Glutamatergic neuron (in vitro differentiated cells): ENCODE measurements around the gene STAC2. TPM values are rescaled to one million over a fixed set of nuclear protein-coding genes. Genes with fewer than 3 reads are reported as not detected.

Experiments
- DNase-seq: peaks from one replicate; pipeline ENCODE4 v3.0.0; 2022
- H3K27ac Mint-ChIP-seq: one replicate; pipeline ENCODE4 v1.8.0; 2020; ENCODE audit warnings: mild to moderate bottlenecking, mixed read lengths, inconsistent platforms; ENCODE audit not compliant: unreplicated experiment
- H3K27me3 Mint-ChIP-seq: one replicate; pipeline ENCODE4 v1.8.0; 2020; ENCODE audit warnings: mild to moderate bottlenecking, moderate library complexity, mixed read lengths, inconsistent platforms; ENCODE audit not compliant: unreplicated experiment
- H3K36me3 Mint-ChIP-seq: one replicate; pipeline ENCODE4 v1.8.0; 2020; ENCODE audit warnings: mild to moderate bottlenecking, mixed read lengths, inconsistent platforms; ENCODE audit not compliant: unreplicated experiment
- H3K4me1 Mint-ChIP-seq: one replicate; pipeline ENCODE4 v1.8.0; 2020; ENCODE audit warnings: mild to moderate bottlenecking, low read depth, mixed read lengths, inconsistent platforms; ENCODE audit not compliant: unreplicated experiment
- H3K4me3 Mint-ChIP-seq: one replicate; pipeline ENCODE4 v1.8.0; 2020; ENCODE audit warnings: mild to moderate bottlenecking, mixed read lengths, inconsistent platforms; ENCODE audit not compliant: unreplicated experiment
- H3K9me3 Mint-ChIP-seq: one replicate; pipeline ENCODE4 v1.8.0; 2020; ENCODE audit warnings: mild to moderate bottlenecking, moderate library complexity, mixed read lengths, inconsistent platforms; ENCODE audit not compliant: unreplicated experiment
- total RNA-seq: library from RNA; stranded (reverse); fragmentation: NEBNext Ultra II Directional; extraction: Animal tissue kit (Norgen Biotek cat#: 25700); gene quantifications from one replicate; pipeline ENCODE4 v1.2.1, GENCODE V29; 2021; ENCODE audit not compliant: unreplicated experiment
- TF ChIP-seq, protein P1 (sequence below): fragments of 200-600 bp; sonication (generic); IDR thresholded peaks from one replicate; pipeline ENCODE4 v1.5.0; 2021; ENCODE audit not compliant: partially characterized antibody, unreplicated experiment

The STAC2 gene
- total RNA-seq, 1 donor from 2014 or later: 1.8 TPM

DNA sequence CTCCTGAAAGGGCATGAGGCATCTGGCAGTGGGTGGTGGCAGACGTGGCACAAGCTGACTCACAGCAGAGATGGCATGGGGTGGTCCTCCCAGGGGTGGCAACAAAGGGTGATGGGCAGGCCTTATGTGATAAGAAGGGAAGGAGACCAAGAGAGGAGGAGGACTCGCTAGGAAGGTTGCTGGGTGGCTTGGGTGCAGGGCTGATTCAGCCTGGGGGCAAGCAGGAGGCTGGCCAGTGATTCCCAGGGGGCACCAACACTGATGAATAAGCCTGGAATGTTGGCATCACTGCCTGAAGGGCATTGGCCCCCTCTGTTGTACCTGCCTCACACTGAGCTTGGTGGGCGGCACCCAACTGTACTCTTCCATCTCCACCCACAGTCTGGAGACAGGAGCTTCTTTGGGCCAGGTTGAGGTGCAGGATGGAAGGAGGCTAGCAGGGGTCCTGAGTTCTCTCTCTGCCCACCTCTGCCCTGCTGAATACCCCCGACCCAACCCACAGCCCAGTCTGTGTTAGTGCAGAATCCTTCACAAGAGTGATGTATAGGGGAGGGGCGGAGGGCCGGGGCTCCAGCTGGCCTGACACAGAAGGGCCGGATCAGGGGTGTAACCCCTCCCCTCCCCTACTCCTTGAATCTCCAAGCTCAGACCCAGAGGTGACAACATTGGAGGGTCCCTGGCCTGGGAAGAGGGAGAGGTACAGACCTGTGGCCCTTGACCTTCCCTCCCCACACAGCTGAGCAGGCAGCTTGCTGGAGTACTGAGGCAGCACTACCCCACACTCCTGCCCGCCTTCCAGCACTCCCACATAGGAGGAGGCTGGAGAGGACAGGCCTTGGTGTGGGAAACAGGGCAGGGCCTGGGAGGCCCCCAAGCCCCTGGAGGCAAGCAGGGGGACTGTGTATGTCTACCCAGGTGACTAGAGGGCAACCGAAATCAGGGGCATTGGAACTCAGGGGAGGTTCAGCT, 2.6 kb downstream of the STAC2 start:
- Mint-ChIP-seq H3K4me3 (peak overlapping the region; percentile 75), H3K4me1 (peaks cover 3% of the 10 kb centered on the region), H3K27ac (no peak overlapping the region), H3K36me3 (no peaks in the 10 kb centered on the region), H3K27me3 (peaks cover 12% of the 10 kb centered on the region), H3K9me3 (peaks cover 6% of the 10 kb centered on the region)
- no peak for DNase-seq
- TF ChIP-seq, protein P1, sequence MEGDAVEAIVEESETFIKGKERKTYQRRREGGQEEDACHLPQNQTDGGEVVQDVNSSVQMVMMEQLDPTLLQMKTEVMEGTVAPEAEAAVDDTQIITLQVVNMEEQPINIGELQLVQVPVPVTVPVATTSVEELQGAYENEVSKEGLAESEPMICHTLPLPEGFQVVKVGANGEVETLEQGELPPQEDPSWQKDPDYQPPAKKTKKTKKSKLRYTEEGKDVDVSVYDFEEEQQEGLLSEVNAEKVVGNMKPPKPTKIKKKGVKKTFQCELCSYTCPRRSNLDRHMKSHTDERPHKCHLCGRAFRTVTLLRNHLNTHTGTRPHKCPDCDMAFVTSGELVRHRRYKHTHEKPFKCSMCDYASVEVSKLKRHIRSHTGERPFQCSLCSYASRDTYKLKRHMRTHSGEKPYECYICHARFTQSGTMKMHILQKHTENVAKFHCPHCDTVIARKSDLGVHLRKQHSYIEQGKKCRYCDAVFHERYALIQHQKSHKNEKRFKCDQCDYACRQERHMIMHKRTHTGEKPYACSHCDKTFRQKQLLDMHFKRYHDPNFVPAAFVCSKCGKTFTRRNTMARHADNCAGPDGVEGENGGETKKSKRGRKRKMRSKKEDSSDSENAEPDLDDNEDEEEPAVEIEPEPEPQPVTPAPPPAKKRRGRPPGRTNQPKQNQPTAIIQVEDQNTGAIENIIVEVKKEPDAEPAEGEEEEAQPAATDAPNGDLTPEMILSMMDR: no peak

DNA sequence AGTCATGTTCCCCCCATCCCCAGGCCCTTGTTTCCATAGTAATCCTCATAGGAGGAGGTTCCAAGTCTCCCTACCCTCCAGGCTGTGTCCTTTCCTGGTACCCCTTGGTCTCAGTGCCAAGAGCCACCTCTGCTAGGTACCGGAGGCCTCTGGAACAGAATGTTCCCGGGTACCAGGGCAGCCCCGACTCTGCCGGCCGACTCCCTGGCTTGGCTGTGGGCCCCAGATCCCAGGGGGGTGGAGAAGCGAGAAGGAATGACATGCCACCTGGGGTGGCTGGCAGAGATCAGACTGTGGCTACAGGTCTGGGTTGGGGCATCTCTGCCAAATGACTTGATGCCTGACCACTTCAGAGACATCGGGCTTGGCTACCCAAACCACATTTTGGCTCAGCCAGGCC, 3.6 kb downstream of the STAC2 start:
- no peak for DNase-seq
- peaks cover 12% of the 10 kb centered on the region for H3K27me3 Mint-ChIP-seq
- peaks cover 5% of the 10 kb centered on the region for H3K9me3 Mint-ChIP-seq
- no peaks in the 10 kb centered on the region for H3K36me3 Mint-ChIP-seq
- H3K27ac Mint-ChIP-seq: no peak overlapping the region
- TF ChIP-seq, protein P1: no peak
- no peak overlapping the region for H3K4me3 Mint-ChIP-seq
- H3K4me1 Mint-ChIP-seq: peaks cover 3% of the 10 kb centered on the region

DNA sequence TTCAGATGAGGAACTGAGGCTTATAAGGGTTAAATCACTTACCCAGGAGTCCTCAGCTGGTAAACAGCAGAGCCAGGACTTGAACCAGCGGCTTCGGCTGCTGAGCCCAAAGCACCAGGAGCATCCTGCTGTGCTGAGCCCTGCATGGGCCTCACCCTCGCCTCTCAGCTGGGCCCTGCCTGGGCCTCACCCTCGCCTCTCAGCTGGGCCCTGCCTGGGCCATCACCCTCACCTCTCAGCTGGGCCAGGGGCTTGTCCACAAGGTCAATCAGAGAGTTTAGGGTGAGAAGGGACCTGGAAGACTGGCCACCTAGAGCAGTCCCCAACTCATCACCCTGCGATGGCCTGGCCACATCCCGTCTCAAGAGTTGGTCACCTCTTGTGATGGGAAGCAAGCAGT, 4.2 kb downstream of the STAC2 start:
- peaks cover 5% of the 10 kb centered on the region for H3K9me3 Mint-ChIP-seq
- H3K4me3 Mint-ChIP-seq: no peak overlapping the region
- DNase-seq: no peak
- H3K27me3 Mint-ChIP-seq: peaks cover 15% of the 10 kb centered on the region
- TF ChIP-seq, protein P1: no peak
- peaks cover 3% of the 10 kb centered on the region for H3K4me1 Mint-ChIP-seq
- H3K27ac Mint-ChIP-seq: no peak overlapping the region
- no peaks in the 10 kb centered on the region for H3K36me3 Mint-ChIP-seq

DNA sequence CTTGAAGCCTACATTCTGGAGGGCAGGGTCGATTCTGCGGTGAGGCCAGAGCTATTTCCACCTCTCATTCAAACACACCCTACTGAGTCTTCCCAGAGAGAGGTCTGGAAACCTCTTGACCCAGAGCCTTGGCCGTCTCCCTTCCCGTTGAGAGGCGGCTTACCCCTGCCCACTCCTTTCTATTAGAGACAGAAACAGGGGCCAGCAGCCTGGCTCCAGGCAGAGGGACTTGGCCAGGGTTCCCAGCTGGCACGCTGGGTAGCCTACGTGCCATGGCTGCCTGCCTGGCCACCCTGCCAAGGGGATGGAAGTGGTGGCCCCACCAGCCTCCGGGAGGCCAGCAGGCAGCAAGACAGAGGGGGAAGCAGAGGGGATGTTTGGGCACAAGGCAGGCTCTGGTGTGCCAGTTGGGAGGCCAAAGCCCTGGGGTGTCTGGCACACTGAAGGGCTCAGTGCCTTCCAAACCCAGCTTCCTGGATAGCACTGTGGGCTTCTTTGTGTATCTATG, 6.0 kb downstream of the STAC2 start:
- peaks cover 7% of the 10 kb centered on the region for H3K9me3 Mint-ChIP-seq
- TF ChIP-seq, protein P1: no peak
- DNase-seq: no peak
- H3K27me3 Mint-ChIP-seq: peaks cover 14% of the 10 kb centered on the region
- no peaks in the 10 kb centered on the region for H3K36me3 Mint-ChIP-seq
- H3K4me1 Mint-ChIP-seq: no peaks in the 10 kb centered on the region
- no peak overlapping the region for H3K4me3 Mint-ChIP-seq
- H3K27ac Mint-ChIP-seq: no peak overlapping the region

DNA sequence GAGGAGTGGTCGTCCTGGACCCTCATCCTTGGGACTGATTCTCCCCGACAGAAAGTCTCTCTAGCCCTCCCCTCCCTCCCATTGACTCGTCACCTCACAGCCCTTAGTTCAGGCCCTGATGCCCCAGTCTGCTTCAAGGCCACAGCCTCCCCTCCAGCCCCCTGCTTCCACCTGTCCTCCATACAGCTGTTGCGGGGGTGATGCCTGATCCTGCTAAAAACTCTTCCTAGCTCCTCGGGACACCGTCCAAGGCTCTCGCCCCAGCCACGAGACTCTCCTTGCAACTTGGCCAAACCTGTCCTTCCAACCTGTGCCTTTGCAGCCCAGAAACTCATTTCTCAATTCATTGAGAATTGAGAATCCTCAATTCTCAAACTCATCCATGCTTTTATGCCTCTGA, 6.8 kb downstream of the STAC2 start:
- Mint-ChIP-seq H3K36me3 (no peaks in the 10 kb centered on the region), H3K27me3 (peaks cover 11% of the 10 kb centered on the region), H3K9me3 (peaks cover 5% of the 10 kb centered on the region), H3K4me1 (no peaks in the 10 kb centered on the region), H3K4me3 (no peak overlapping the region), H3K27ac (no peak overlapping the region)
- DNase-seq: no peak
- TF ChIP-seq, protein P1: no peak
